Natural killer cell (primary cell): Measurements from ENCODE around the gene METRNL. TPM values are rescaled to one million over a fixed set of nuclear protein-coding genes. Genes with fewer than 3 reads are reported as not detected.

Experiments
- ATAC-seq, 3 donors: fragments of 150-1000 bp in 2 of 3; fragments of 200-7000 bp in 1 of 3; cut with Tn5 transposase; 1 replicate in 1 of 3; 2 replicates in 2 of 3; pipeline ENCODE4 v1.10.0; 2021; ENCODE audit warnings: mild to moderate bottlenecking in 2 of 3, moderate library complexity in 2 of 3
- DNase-seq, 2 donors: peaks; one replicate each; pipeline versions ENCODE4 v3.0.0 to v3.0.0-alpha.2; 2013 to 2021; ENCODE audit warnings: mixed read lengths in 1 of 2
- H3K27ac ChIP-seq: one replicate; pipeline ENCODE4 v1.5.1; 2013; ENCODE audit warnings: mild to moderate bottlenecking, low read length
- H3K27me3 ChIP-seq: one replicate; pipeline ENCODE4 v1.6.1; 2013; ENCODE audit warnings: low read length; ENCODE audit not compliant: control insufficient read depth, insufficient read depth
- H3K36me3 ChIP-seq: one replicate; pipeline ENCODE4 v1.6.1; 2013; ENCODE audit warnings: low read length; ENCODE audit not compliant: control insufficient read depth, insufficient read depth
- H3K4me1 ChIP-seq: one replicate; pipeline ENCODE4 v1.6.1; 2013; ENCODE audit warnings: low read length; ENCODE audit not compliant: control insufficient read depth, insufficient read depth
- H3K4me3 ChIP-seq: one replicate; pipeline ENCODE4 v1.5.1; 2013; ENCODE audit warnings: low read length
- H3K9me3 ChIP-seq: one replicate; pipeline ENCODE4 v1.6.1; 2013; ENCODE audit warnings: low read length; ENCODE audit not compliant: control insufficient read depth, insufficient read depth
- H3K27ac Mint-ChIP-seq, 2 donors: one replicate each; pipeline ENCODE4 v1.8.0; 2022; ENCODE audit warnings: mild to moderate bottlenecking in 2 of 2, mixed read lengths in 2 of 2, moderate library complexity in 1 of 2
- H3K27me3 Mint-ChIP-seq, 2 donors: one replicate each; pipeline ENCODE4 v1.8.0; 2022; ENCODE audit warnings: low read depth in 2 of 2, mixed read lengths in 2 of 2
- H3K36me3 Mint-ChIP-seq: one replicate; pipeline ENCODE4 v1.8.0; 2022; ENCODE audit warnings: mixed read lengths
- H3K4me1 Mint-ChIP-seq, 2 donors: one replicate each; pipeline ENCODE4 v1.8.0; 2022; ENCODE audit warnings: mixed read lengths in 2 of 2
- H3K4me3 Mint-ChIP-seq: one replicate; pipeline ENCODE4 v1.8.0; 2022; ENCODE audit warnings: mild to moderate bottlenecking, moderate library complexity, mixed read lengths
- H3K9me3 Mint-ChIP-seq, 2 donors: one replicate each; pipeline ENCODE4 v1.8.0; 2022; ENCODE audit warnings: mixed read lengths in 2 of 2
- WGBS: methylation state at CpG from one replicate; pipeline ENCODE4 v1.1.7; 2013; ENCODE audit warnings: missing lambda C conversion rate; ENCODE audit not compliant: insufficient coverage; 5-methylcytosine and 5-hydroxymethylcytosine counted together
- intact Hi-C: fragments of 100-400 bp; cut with micrococcal nuclease; formaldehyde crosslinking; loops from one replicate; pipeline ENCODE4 v1.14.2; 2022
- total RNA-seq, 4 donors: library from RNA; stranded (reverse); fragments of 120-200 nt in 1 of 4; gene quantifications; one replicate each; pipeline versions ENCODE4 v1.2.3 to v1.2.4, GENCODE V29; 2013 to 2022
- TF ChIP-seq, protein P1 (sequence below): fragments of 200-600 bp; IDR thresholded peaks from one replicate; pipeline ENCODE4 v1.8.0; 2022; ENCODE audit warnings: antibody characterized with exemption

The METRNL gene
- total RNA-seq, 3 donors from 2014 or later (not counting 1 experiment from before 2014, with no cell fraction given) = 227 to 390 (median 325) TPM

DNA sequence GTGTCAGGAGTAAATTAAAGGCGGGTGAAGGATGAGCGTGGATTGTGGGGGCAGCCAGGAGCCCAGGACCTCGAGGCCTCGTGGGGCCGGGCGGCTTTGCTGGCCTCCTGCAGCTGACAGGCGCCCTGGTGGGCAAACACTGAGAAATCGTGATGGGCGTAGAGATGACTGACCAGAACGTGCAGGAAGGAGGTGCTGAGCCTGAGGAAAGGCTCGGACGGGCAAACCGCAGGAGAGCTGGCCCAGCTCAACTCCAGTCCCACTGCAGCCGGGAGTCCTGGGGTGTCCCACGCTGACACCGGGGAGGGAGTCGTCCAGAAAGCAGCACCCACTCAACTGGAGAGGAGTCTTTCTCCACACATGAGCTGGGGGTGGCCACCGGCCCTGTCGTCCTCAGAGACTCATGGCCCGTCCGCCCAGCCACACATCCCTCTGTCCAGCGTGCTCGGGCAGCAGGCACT lies 36.9 kb downstream of the METRNL start:
- intact Hi-C loops = no loop called here
- Histone ChIP-seq H3K4me3 (no peak overlapping the region), H3K27me3 (no peaks in the 10 kb centered on the region), H3K36me3 (no peaks in the 10 kb centered on the region), H3K27ac (no peak overlapping the region), H3K4me1 (peaks cover 11% of the 10 kb centered on the region), H3K9me3 (no peaks in the 10 kb centered on the region)
- no peaks in the 10 kb centered on the region for H3K9me3 Mint-ChIP-seq
- no peak for DNase-seq
- H3K4me3 Mint-ChIP-seq = no peak overlapping the region
- no peak overlapping the region for H3K27ac Mint-ChIP-seq
- TF ChIP-seq, protein P1, sequence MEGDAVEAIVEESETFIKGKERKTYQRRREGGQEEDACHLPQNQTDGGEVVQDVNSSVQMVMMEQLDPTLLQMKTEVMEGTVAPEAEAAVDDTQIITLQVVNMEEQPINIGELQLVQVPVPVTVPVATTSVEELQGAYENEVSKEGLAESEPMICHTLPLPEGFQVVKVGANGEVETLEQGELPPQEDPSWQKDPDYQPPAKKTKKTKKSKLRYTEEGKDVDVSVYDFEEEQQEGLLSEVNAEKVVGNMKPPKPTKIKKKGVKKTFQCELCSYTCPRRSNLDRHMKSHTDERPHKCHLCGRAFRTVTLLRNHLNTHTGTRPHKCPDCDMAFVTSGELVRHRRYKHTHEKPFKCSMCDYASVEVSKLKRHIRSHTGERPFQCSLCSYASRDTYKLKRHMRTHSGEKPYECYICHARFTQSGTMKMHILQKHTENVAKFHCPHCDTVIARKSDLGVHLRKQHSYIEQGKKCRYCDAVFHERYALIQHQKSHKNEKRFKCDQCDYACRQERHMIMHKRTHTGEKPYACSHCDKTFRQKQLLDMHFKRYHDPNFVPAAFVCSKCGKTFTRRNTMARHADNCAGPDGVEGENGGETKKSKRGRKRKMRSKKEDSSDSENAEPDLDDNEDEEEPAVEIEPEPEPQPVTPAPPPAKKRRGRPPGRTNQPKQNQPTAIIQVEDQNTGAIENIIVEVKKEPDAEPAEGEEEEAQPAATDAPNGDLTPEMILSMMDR = no peak
- H3K4me1 Mint-ChIP-seq = peaks cover 25 to 27% of the 10 kb centered on the region in 2 donors
- no peaks in the 10 kb centered on the region for H3K36me3 Mint-ChIP-seq
- WGBS = 89% methylated on average over 23 of the region's 23 CpGs
- ATAC-seq = no peak
- H3K27me3 Mint-ChIP-seq = peaks cover 23 to 28% of the 10 kb centered on the region in 2 donors

GRCh38 chr17:83116783-83117555 lies 37.6 kb downstream of the METRNL start:
- intact Hi-C loops = no loop called here
- Histone ChIP-seq H3K36me3 (no peaks in the 10 kb centered on the region), H3K4me1 (peaks cover 11% of the 10 kb centered on the region), H3K9me3 (no peaks in the 10 kb centered on the region), H3K27me3 (peaks cover 4% of the 10 kb centered on the region), H3K27ac (no peak overlapping the region), H3K4me3 (no peak overlapping the region)
- TF ChIP-seq, protein P1 = no peak
- H3K27ac Mint-ChIP-seq = no peak overlapping the region
- H3K36me3 Mint-ChIP-seq = no peaks in the 10 kb centered on the region
- peaks cover 29 to 34% of the 10 kb centered on the region in 2 donors for H3K27me3 Mint-ChIP-seq
- ATAC-seq (no peak), DNase-seq (no peak)
- H3K9me3 Mint-ChIP-seq = no peaks in the 10 kb centered on the region
- no peak overlapping the region for H3K4me3 Mint-ChIP-seq
- H3K4me1 Mint-ChIP-seq = peaks cover 31 to 33% of the 10 kb centered on the region in 2 donors
- 89% methylated on average over 21 of the region's 21 CpGs for WGBS

DNA sequence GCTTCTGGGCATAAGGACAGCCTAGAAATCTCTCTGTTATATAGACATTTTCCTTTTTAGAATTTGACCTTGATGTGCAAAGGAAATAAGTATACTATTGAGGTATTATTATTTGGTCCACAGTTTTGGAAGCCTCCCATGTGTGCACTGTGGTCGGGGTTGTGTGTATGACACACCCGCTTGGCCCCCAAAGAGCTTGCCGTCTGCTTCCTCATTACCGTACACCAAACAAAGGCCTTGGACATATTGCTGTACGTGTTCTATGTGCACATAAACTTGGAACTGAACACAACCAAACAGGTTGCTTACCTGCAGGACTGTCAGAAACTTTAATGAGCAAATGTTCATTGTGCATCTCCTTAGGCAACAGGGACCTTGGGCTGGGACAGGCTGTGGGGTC lies 38.2 kb downstream of the METRNL start:
- H3K27me3 ChIP-seq = peaks cover 8% of the 10 kb centered on the region
- Mint-ChIP-seq H3K9me3 (no peaks in the 10 kb centered on the region), H3K27me3 (peaks cover 34 to 41% of the 10 kb centered on the region in 2 donors), H3K27ac (no peak overlapping the region), H3K4me1 (peaks cover 35 to 39% of the 10 kb centered on the region in 2 donors), H3K4me3 (no peak overlapping the region), H3K36me3 (no peaks in the 10 kb centered on the region)
- intact Hi-C loops = no loop called here
- H3K4me3 ChIP-seq = no peak overlapping the region
- H3K36me3 ChIP-seq = no peaks in the 10 kb centered on the region
- no peak overlapping the region for H3K27ac ChIP-seq
- TF ChIP-seq, protein P1 = no peak
- peaks cover 14% of the 10 kb centered on the region for H3K4me1 ChIP-seq
- 46% methylated on average over 5 of the region's 5 CpGs for WGBS
- ATAC-seq = no peak
- DNase-seq = no peak
- H3K9me3 ChIP-seq = no peaks in the 10 kb centered on the region
